BLaER1 (cell line): ENCODE measurements around the gene ABHD12.
A peak's percentile ranks its signal among the peaks of the same experiment; 100 is the strongest.
"Not testable (repeated sequence)": the region's sequence is repeated elsewhere in the genome, so short reads cannot be mapped to it uniquely, and the experiment has no call there.

ENCODE experiments used
- H3K27ac ChIP-seq: shearing (Covaris generic); formaldehyde crosslinking; 2 replicates; pipeline ENCODE4 v1.8.1; 2022
- H3K27me3 ChIP-seq: shearing (Covaris generic); formaldehyde crosslinking; 2 replicates; pipeline ENCODE4 v1.8.1; 2022
- H3K36me3 ChIP-seq: shearing (Covaris generic); formaldehyde crosslinking; 2 replicates; pipeline ENCODE4 v1.8.1; 2022
- H3K4me1 ChIP-seq: shearing (Covaris generic); formaldehyde crosslinking; 2 replicates; pipeline ENCODE4 v1.8.1; 2022
- H3K4me2 ChIP-seq: shearing (Covaris generic); formaldehyde crosslinking; 2 replicates; pipeline ENCODE4 v1.8.1; 2022
- H3K4me3 ChIP-seq: shearing (Covaris generic); formaldehyde crosslinking; 2 replicates; pipeline ENCODE4 v1.8.1; 2022
- H3K9ac ChIP-seq: shearing (Covaris generic); formaldehyde crosslinking; 2 replicates; pipeline ENCODE4 v1.8.1; 2022
- H3K9me3 ChIP-seq: shearing (Covaris generic); formaldehyde crosslinking; 2 replicates; pipeline ENCODE4 v1.8.1; 2022
- H4K20me1 ChIP-seq: shearing (Covaris generic); formaldehyde crosslinking; 2 replicates; pipeline ENCODE4 v1.8.1; 2022
- Cebpa-rat ChIP-seq: shearing (Covaris generic); IDR thresholded peaks from 2 replicates; pipeline ENCODE4 v1.8.1; 2022

ABHD12 gene

DNA sequence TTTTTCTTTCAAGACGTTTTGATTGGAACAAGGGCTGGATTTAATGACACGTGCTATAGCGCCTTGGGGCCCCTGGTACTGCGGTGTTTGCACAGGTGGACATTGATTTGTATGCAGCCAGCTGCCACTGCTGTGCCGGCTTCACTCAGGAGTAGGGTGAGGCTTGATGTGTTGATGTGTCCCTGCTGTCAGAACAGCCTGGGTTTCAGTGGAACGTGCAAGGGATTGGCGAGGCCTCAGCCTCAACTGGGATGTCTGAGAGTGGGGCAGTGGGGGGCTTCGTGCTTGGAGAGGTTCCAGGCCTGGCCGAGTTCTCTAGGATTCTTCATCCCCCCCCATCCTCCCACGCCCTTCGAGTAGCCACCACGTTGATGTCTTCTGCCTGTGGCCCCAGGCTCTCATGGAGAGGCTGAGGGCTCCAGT lies 119.8 kb downstream of the ABHD12 start:
- Histone ChIP-seq H3K27ac (no peak overlapping the region), H3K36me3 (peaks cover 76% of the 10 kb centered on the region)
- TF ChIP-seq Cebpa-rat = no peak

GRCh38 chr20:25269833-25270170 lies 120.8 kb downstream of the ABHD12 start:
- no peak overlapping the region for H3K4me2 ChIP-seq
- H3K27me3 ChIP-seq = no peaks in the 10 kb centered on the region
- no peak overlapping the region for H3K9ac ChIP-seq
- H3K27ac ChIP-seq = no peak overlapping the region
- peaks cover 4% of the 10 kb centered on the region; the same call in 1 of the 2 replicates for H3K9me3 ChIP-seq
- peaks cover 16% of the 10 kb centered on the region for H3K4me1 ChIP-seq
- peaks cover 66% of the 10 kb centered on the region for H3K36me3 ChIP-seq
- peaks cover 39% of the 10 kb centered on the region for H4K20me1 ChIP-seq
- TF ChIP-seq Cebpa-rat = no peak
- H3K4me3 ChIP-seq = no peak overlapping the region

More for the DNA sequence above, 119.8 kb downstream of the ABHD12 start:
- Histone ChIP-seq H3K4me2 (no peak overlapping the region), H4K20me1 (peaks cover 48% of the 10 kb centered on the region), H3K9ac (no peak overlapping the region), H3K9me3 (no peaks in the 10 kb centered on the region), H3K4me1 (peaks cover 16% of the 10 kb centered on the region), H3K27me3 (no peaks in the 10 kb centered on the region), H3K4me3 (no peak overlapping the region)

GRCh38 chr20:25269057-25269832 lies 121.4 kb downstream of the ABHD12 start:
- no peak overlapping the region for H3K4me3 ChIP-seq
- peaks cover 60% of the 10 kb centered on the region for H3K36me3 ChIP-seq
- no peak overlapping the region for H3K9ac ChIP-seq
- no peak overlapping the region for H3K27ac ChIP-seq
- H3K4me1 ChIP-seq = peaks cover 16% of the 10 kb centered on the region
- H3K4me2 ChIP-seq = no peak overlapping the region
- TF ChIP-seq Cebpa-rat = no peak
- peaks cover 33% of the 10 kb centered on the region for H4K20me1 ChIP-seq
- peaks cover 9% of the 10 kb centered on the region; the same call in 1 of the 2 replicates for H3K9me3 ChIP-seq
- H3K27me3 ChIP-seq = no peaks in the 10 kb centered on the region

- not testable (repeated sequence) for H3K9ac ChIP-seq, H3K27ac ChIP-seq, H3K4me3 ChIP-seq, H3K4me2 ChIP-seq, H3K27me3 ChIP-seq
- H3K36me3 ChIP-seq = peaks cover 49% of the 10 kb centered on the region
- H4K20me1 ChIP-seq = peaks cover 40% of the 10 kb centered on the region
- peaks cover 19% of the 10 kb centered on the region for H3K4me1 ChIP-seq
- peaks cover 55% of the 10 kb centered on the region for H3K9me3 ChIP-seq
Observed at GRCh38 chr20:25260770-25261437, 129.7 kb downstream of the ABHD12 start.

- Histone ChIP-seq H3K4me1 (peaks cover 30% of the 10 kb centered on the region), H4K20me1 (peaks cover 51% of the 10 kb centered on the region), H3K9ac (no peak overlapping the region), H3K4me3 (no peak overlapping the region), H3K27ac (no peak overlapping the region), H3K36me3 (peaks cover 56% of the 10 kb centered on the region), H3K4me2 (no peak overlapping the region), H3K27me3 (no peaks in the 10 kb centered on the region), H3K9me3 (peaks cover 51% of the 10 kb centered on the region)
- no peak for TF ChIP-seq Cebpa-rat
Observed at GRCh38 chr20:25259788-25260254, 130.8 kb downstream of the ABHD12 start.

GRCh38 chr20:25259358-25259757 lies 131.3 kb downstream of the ABHD12 start:
- TF ChIP-seq Cebpa-rat = no peak

DNA sequence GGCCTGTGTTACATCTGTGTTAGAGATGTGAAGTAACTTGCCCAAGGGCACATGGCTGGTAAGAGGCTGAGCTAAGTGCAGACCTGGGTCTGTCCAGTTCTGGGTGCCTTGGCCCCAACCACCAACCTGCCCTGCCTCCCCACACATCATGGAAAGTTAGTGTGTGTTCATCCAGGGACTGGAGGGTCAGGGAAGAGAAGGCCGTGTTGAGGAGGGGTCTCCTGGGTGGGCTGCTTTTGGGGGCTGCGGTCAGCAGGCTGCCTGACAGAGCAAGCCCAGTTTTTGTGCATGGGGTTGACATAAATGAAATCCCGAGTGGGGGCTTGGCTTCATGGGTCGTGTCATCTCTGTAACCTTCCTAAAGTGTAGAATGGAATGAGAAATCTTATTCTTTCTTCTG lies 131.8 kb downstream of the ABHD12 start:
- no peak overlapping the region for H3K4me3 ChIP-seq
- no peak overlapping the region for H3K27ac ChIP-seq
- H3K9me3 ChIP-seq = peaks cover 42% of the 10 kb centered on the region
- TF ChIP-seq Cebpa-rat = no peak
- peaks cover 57% of the 10 kb centered on the region for H3K36me3 ChIP-seq
- H3K9ac ChIP-seq = no peak overlapping the region
- no peaks in the 10 kb centered on the region for H3K27me3 ChIP-seq
- peaks cover 60% of the 10 kb centered on the region for H4K20me1 ChIP-seq
- H3K4me2 ChIP-seq = no peak overlapping the region
- peaks cover 40% of the 10 kb centered on the region for H3K4me1 ChIP-seq

More at GRCh38 chr20:25259358-25259757, 131.3 kb downstream of the ABHD12 start:
- Histone ChIP-seq H4K20me1 (peaks cover 55% of the 10 kb centered on the region), H3K4me2 (no peak overlapping the region), H3K4me1 (peaks cover 35% of the 10 kb centered on the region), H3K4me3 (no peak overlapping the region), H3K36me3 (peaks cover 57% of the 10 kb centered on the region), H3K9me3 (peaks cover 47% of the 10 kb centered on the region), H3K27me3 (no peaks in the 10 kb centered on the region), H3K27ac (no peak overlapping the region), H3K9ac (no peak overlapping the region)

DNA sequence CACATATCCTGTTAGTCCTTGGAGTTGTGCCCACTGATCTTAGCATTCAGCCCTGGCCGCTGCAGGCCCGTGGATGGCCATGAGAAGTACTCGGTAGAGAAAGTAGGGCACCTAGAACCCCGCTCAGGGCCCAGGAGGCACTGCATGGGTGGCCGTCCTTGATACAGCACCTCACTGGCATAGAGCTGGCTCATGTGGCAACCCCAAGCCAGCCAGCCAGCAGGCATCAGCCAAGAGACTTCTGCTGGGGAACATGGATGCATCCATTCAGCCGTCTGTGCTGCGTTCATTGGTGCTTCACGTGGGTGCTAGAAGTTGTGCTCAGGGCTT lies 132.2 kb downstream of the ABHD12 start:
- Histone ChIP-seq H3K9me3 (peaks cover 42% of the 10 kb centered on the region), H4K20me1 (peaks cover 64% of the 10 kb centered on the region), H3K36me3 (peaks cover 57% of the 10 kb centered on the region), H3K4me2 (no peak overlapping the region), H3K27ac (no peak overlapping the region), H3K9ac (no peak overlapping the region), H3K27me3 (no peaks in the 10 kb centered on the region), H3K4me3 (no peak overlapping the region), H3K4me1 (peaks cover 44% of the 10 kb centered on the region)
- TF ChIP-seq Cebpa-rat = no peak

DNA sequence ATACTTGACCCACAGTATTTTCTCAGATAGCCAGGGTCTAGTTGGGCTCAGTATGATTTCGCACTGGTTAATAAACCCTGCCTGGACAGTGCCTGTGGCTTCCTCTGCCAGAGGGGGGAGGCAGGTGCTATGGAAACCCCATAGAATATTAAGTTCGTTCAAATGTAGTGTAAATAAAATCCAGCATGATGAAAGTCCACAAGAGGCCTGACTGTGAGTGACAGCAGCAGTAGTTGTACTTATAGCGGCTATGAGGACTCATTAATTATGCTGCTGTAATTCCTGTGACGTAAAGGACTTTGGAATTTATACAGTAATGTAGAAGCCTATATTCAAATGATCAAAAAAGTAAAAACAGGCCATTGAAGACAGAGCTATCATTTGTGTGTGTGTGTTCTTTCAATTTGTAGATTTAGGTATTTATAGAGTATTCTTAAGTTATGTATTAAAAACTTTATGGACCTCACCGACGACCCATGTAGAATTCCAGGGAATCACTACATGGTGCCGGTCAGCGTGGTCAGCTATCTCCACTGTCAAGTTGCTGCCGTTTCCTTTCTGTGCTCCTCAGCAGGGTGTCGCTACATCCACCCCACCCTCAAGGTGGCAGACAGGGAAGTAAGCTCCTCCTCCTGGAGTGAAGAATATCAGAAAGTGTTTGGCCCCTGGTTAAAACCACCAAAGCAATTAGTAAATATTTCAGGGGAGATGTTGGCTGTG lies 132.7 kb downstream of the ABHD12 start:
- no peak for TF ChIP-seq Cebpa-rat
- Histone ChIP-seq H3K27ac (no peak overlapping the region), H3K27me3 (no peaks in the 10 kb centered on the region), H3K36me3 (peaks cover 60% of the 10 kb centered on the region), H3K4me2 (no peak overlapping the region), H3K9ac (no peak overlapping the region), H3K9me3 (peaks cover 42% of the 10 kb centered on the region), H4K20me1 (peaks cover 69% of the 10 kb centered on the region), H3K4me3 (no peak overlapping the region), H3K4me1 (peaks cover 49% of the 10 kb centered on the region)

DNA sequence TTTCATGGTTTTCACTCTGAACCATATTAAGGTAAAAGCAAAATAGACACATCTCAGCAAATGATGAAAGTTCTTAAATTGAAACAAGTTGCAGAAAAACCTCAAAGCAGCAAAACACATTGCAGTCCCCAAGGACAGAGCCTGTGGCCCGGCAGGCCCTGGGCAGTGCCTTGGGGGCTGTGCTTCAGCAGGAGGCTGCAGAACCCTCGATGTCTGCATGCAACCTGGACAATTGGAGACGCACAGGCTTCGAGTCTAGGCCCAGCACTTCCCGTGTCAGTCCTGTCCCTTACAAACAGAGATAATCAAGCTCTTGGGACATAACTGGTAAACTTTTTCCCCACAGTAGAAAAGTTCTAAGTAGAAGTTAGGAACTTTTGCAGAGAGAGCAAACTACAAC lies 133.5 kb downstream of the ABHD12 start:
- Histone ChIP-seq H3K4me3 (no peak overlapping the region), H3K27me3 (no peaks in the 10 kb centered on the region), H3K36me3 (peaks cover 63% of the 10 kb centered on the region), H3K9me3 (peaks cover 39% of the 10 kb centered on the region), H4K20me1 (peaks cover 77% of the 10 kb centered on the region), H3K4me1 (peaks cover 57% of the 10 kb centered on the region), H3K9ac (peak overlapping the region; percentile 3; the same call in 1 of the 2 replicates), H3K4me2 (peak overlapping the region; percentile 60), H3K27ac (peak overlapping the region; percentile 19; the same call in 1 of the 2 replicates)
- no peak for TF ChIP-seq Cebpa-rat
